ENCODE results near the gene TANK. TPM values are rescaled to one million over a fixed set of nuclear protein-coding genes. Genes with fewer than 3 reads are reported as not detected.

Gene TANK
- total RNA-seq, 2 experiments from 2014 or later: 43.4 to 64.9 TPM

DNA sequence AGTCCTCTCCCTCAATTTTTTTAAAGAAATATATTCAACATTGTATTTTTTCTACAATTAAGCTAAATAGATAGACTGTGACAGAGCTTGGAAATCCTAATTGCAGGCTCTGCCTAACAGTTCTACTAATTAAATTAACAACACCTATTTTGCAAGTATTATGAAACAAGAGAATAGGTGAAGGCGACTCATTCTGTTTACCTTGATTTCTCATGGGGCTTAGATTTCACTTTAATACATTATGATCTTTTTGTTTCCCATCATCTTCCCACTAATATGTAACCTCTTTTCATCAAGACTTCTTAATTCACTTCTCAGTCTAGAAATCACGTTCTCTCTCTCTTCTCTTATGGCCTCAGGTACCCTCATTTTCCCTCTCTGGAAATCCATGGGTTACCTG, 42.7 kb upstream of the TANK start:
- no peak overlapping the region for H2AFZ ChIP-seq (ENCODE audit: low read length)
- no peaks in the 10 kb centered on the region for H3K9me3 ChIP-seq (ENCODE audit: low read length)
- H3K79me2 ChIP-seq (ENCODE audit: insufficient read depth, low read depth, low read length): no peaks in the 10 kb centered on the region
- peaks cover 31% of the 10 kb centered on the region for H3K4me1 ChIP-seq (ENCODE audit: insufficient read depth, low read length, poor library complexity, severe bottlenecking)
- H3K4me2 ChIP-seq (ENCODE audit: low read length): no peak overlapping the region
- TF ChIP-seq, protein P1, sequence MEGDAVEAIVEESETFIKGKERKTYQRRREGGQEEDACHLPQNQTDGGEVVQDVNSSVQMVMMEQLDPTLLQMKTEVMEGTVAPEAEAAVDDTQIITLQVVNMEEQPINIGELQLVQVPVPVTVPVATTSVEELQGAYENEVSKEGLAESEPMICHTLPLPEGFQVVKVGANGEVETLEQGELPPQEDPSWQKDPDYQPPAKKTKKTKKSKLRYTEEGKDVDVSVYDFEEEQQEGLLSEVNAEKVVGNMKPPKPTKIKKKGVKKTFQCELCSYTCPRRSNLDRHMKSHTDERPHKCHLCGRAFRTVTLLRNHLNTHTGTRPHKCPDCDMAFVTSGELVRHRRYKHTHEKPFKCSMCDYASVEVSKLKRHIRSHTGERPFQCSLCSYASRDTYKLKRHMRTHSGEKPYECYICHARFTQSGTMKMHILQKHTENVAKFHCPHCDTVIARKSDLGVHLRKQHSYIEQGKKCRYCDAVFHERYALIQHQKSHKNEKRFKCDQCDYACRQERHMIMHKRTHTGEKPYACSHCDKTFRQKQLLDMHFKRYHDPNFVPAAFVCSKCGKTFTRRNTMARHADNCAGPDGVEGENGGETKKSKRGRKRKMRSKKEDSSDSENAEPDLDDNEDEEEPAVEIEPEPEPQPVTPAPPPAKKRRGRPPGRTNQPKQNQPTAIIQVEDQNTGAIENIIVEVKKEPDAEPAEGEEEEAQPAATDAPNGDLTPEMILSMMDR (conservative IDR thresholded peaks at IDR 0.05; ENCODE audit: low read length): no peak
- TF ChIP-seq EZH2phosphoT487 (IDR thresholded peaks at IDR 0.05; ENCODE audit: borderline replicate concordance, low read depth, low read length): no peak
- POLR2A ChIA-PET: interaction anchor here (0.6 to 7.6 kb wide), 11 partner anchors 9 to 279 kb away, joined by 3 to 111 read pairs (median 6); no protein-coding TSS in a partner anchor
- DNase-seq (ENCODE audit: low spot score): no peak
- H3K9me2 ChIP-seq (ENCODE audit: insufficient read depth, low read length): no peaks in the 10 kb centered on the region
- H3K36me3 ChIP-seq (ENCODE audit: insufficient read depth, low read length): no peaks in the 10 kb centered on the region
- no peak overlapping the region for H3K4me3 ChIP-seq (ENCODE audit: low read depth, low read length, poor library complexity, severe bottlenecking)
- no TSS peak for BruUV-seq (replicated peaks)
- H3K27ac ChIP-seq (ENCODE audit: low read depth, low read length, poor library complexity, severe bottlenecking): no peak overlapping the region
- intact Hi-C loops (cut with micrococcal nuclease; ENCODE audit: unreplicated experiment): no loop called here
- no peaks in the 10 kb centered on the region for H4K20me1 ChIP-seq (ENCODE audit: insufficient read depth, low read length)
- CTCF ChIA-PET (ENCODE audit: unreplicated experiment): interaction anchor here (0.9 kb wide), 1 partner anchor 9 kb away, joined by 6 read pairs; no protein-coding TSS in a partner anchor

GRCh38 chr2:161118722-161119121, 41.5 kb upstream of the TANK start:
- H3K9me3 ChIP-seq (ENCODE audit: low read length): no peaks in the 10 kb centered on the region

GRCh38 chr2:161119483-161119882, 40.7 kb upstream of the TANK start:
- H3K9me3 ChIP-seq (ENCODE audit: low read length): no peaks in the 10 kb centered on the region
- H2AFZ ChIP-seq (ENCODE audit: low read length): no peak overlapping the region
- POLR2A ChIA-PET: interaction anchor here (1.5 to 7.6 kb wide), 7 partner anchors 12 to 24 kb away, joined by 4 to 111 read pairs (median 7); no protein-coding TSS in a partner anchor
- H3K4me1 ChIP-seq (ENCODE audit: insufficient read depth, low read length, poor library complexity, severe bottlenecking): peaks cover 22% of the 10 kb centered on the region
- DNase-seq (ENCODE audit: low spot score): no peak
- no peak overlapping the region for H3K4me2 ChIP-seq (ENCODE audit: low read length)
- TF ChIP-seq, protein P1 (conservative IDR thresholded peaks at IDR 0.05; ENCODE audit: low read length): no peak
- no peak for TF ChIP-seq EZH2phosphoT487 (IDR thresholded peaks at IDR 0.05; ENCODE audit: borderline replicate concordance, low read depth, low read length)
- H3K27ac ChIP-seq (ENCODE audit: low read depth, low read length, poor library complexity, severe bottlenecking): no peak overlapping the region
- BruUV-seq (replicated peaks): no TSS peak
- no peaks in the 10 kb centered on the region for H3K36me3 ChIP-seq (ENCODE audit: insufficient read depth, low read length)
- no peaks in the 10 kb centered on the region for H4K20me1 ChIP-seq (ENCODE audit: insufficient read depth, low read length)
- CTCF ChIA-PET (ENCODE audit: unreplicated experiment): interaction anchor here (1.7 to 2.0 kb wide), 2 partner anchors 14 to 16 kb away, joined by 4 to 8 read pairs; no protein-coding TSS in a partner anchor
- no peaks in the 10 kb centered on the region for H3K79me2 ChIP-seq (ENCODE audit: insufficient read depth, low read depth, low read length)
- intact Hi-C loops (cut with micrococcal nuclease; ENCODE audit: unreplicated experiment): no loop called here
- H3K4me3 ChIP-seq (ENCODE audit: low read depth, low read length, poor library complexity, severe bottlenecking): no peak overlapping the region
- H3K9me2 ChIP-seq (ENCODE audit: insufficient read depth, low read length): no peaks in the 10 kb centered on the region

More at GRCh38 chr2:161118722-161119121, 41.5 kb upstream of the TANK start:
- H3K4me2 ChIP-seq (ENCODE audit: low read length): no peak overlapping the region
- H3K27ac ChIP-seq (ENCODE audit: low read depth, low read length, poor library complexity, severe bottlenecking): no peak overlapping the region
- H3K4me1 ChIP-seq (ENCODE audit: insufficient read depth, low read length, poor library complexity, severe bottlenecking): peaks cover 22% of the 10 kb centered on the region
- no peak for DNase-seq (ENCODE audit: low spot score)
- H3K4me3 ChIP-seq (ENCODE audit: low read depth, low read length, poor library complexity, severe bottlenecking): no peak overlapping the region
- POLR2A ChIA-PET: interaction anchor here (1.0 to 7.6 kb wide), 10 partner anchors 11 to 50 kb away, joined by 3 to 111 read pairs (median 6); no protein-coding TSS in a partner anchor
- H2AFZ ChIP-seq (ENCODE audit: low read length): no peak overlapping the region
- TF ChIP-seq EZH2phosphoT487 (IDR thresholded peaks at IDR 0.05; ENCODE audit: borderline replicate concordance, low read depth, low read length): no peak
- TF ChIP-seq, protein P1 (conservative IDR thresholded peaks at IDR 0.05; ENCODE audit: low read length): no peak
- no peaks in the 10 kb centered on the region for H3K36me3 ChIP-seq (ENCODE audit: insufficient read depth, low read length)
- H3K9me2 ChIP-seq (ENCODE audit: insufficient read depth, low read length): no peaks in the 10 kb centered on the region
- CTCF ChIA-PET (ENCODE audit: unreplicated experiment): interaction anchor here (0.9 to 2.0 kb wide), 3 partner anchors 11 to 17 kb away, joined by 4 to 8 read pairs (median 6); no protein-coding TSS in a partner anchor
- H4K20me1 ChIP-seq (ENCODE audit: insufficient read depth, low read length): no peaks in the 10 kb centered on the region
- BruUV-seq (replicated peaks): no TSS peak
- H3K79me2 ChIP-seq (ENCODE audit: insufficient read depth, low read depth, low read length): no peaks in the 10 kb centered on the region
- intact Hi-C loops (cut with micrococcal nuclease; ENCODE audit: unreplicated experiment): no loop called here

Data from OCI-LY7 (cell line).